Glomerular endothelial cell (primary cell): ENCODE measurements around the gene FBXO30. TPM values are rescaled to one million over a fixed set of nuclear protein-coding genes. Genes with fewer than 3 reads are reported as not detected.

Experiments used
- DNase-seq: peaks from one replicate; pipeline ENCODE4 v3.0.0-alpha.2; 2011; ENCODE audit warnings: low read depth, low spot score; ENCODE audit errors: extremely low read depth
- total RNA-seq: library from RNA; depleted of rRNA; stranded (reverse); fragments of >200 nt; gene quantifications from 2 replicates; pipeline ENCODE4 v1.2.3, GENCODE V29; 2015

FBXO30 gene
- total RNA-seq, 1 donor from 2014 or later: 8.0 TPM

DNA sequence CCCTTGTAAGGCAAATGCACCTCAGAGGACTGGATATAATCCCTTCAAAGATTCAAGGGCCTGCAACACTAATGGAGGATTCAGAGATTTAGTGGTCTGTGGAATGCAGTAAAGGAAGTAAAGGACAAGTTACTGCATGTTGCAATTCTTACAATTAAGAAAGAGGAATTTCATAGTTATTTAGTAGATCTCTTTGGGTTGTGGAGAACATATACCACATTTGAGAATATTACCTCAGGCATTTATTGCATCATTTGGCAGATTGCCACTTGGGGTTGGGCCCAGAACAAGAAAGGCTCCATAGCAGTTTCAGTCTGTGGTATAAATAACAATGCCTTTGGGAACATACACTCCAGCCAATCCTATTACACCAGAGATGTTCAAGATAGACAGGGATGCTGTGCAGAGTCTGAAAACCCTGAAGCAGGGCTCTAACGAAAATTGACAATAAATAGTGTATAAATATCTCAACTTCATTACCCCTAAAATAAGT lies 58.4 kb downstream of the FBXO30 start:
- DNase-seq: no peak

DNA sequence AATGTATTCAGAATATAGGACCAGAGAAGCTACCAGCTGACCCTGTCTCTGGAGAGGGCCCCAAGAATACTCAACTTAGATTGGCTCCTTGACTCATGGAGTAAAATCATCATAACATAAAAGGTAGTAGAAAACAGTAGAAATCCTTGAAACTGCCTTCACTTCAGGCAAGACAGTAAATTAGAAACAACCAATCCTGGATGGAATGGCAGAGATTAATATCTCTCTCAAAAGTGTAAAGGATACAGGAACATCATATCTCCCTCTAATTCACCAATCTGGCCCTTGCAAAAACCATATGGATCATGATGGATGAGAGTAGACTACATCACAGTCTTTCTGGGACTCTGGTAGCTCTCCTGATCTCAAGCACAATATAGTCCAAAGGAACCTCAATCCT lies 58.9 kb downstream of the FBXO30 start:
- no peak for DNase-seq

DNA sequence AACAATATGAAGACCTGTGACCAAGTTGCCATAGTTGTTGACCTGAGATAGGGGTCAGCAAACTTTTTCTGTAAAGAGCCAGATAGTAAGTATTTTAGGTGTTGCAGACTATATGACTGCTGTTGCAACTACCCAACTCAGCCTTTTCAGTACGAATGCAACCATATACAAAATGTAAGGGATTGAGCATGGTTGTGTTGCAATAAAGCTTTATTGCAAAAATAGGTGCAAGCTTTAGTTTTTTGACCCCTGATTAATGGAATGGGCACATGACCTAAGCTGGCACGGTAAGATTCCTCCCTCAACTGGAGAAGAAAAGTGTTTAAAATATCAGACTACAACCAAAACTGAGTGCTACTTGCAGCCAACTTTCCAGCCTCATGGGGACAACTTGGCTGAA lies 62.0 kb downstream of the FBXO30 start:
- no peak for DNase-seq

DNA sequence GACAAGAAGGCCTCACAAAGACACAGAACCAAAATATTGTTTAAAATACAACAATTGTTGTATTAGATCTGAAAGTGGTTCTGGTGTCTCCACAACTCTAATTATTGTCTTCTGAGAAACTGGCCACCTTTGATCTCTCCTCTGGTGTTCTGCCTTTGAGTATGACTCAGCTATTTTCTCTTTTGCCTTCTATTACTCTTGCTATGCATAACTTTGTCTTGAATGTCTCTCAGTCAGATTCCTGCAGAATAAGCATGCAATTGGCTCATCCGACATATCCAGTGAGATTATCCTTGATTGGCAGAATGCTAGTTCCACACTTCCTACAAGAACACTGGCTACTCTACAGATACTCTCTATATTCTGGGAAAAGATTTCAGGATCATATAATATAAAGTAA lies 65.0 kb downstream of the FBXO30 start:
- DNase-seq: no peak

DNA sequence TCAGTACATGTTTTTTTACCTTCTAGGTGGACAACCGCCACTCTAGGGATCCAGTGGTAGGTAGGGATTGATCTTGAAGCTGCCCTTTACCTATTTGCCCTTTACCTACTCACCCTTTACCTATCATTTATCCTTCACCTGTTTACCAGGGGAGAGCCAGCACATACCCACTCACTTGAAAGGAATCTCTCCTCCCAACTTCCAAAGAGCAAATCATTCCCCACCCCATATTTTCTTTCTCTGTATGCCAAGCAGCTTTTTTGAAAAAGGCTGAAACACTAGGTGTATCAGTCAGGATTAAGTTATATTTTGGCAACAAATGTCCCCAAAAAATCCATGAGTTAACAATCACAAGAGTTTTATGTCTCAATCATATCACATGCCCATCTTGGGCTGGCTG lies 68.7 kb downstream of the FBXO30 start:
- DNase-seq: no peak

DNA sequence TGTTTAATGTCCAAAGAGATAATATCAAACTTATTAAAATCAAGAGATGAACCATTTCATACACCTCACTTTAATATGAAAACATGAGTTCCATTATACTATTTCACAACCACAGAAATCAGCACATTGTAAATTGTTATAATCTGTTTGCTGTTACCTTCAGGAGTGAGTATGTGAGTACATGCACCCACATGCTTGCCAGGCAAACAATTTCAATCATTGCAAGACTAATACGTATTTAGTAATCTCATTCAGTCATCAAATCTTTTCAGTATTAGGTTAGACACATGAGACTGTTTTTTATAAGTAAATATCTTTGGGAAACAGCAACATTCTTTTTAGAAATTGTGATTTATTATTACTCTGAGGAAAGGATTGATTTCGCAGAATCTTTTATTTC lies 70.0 kb downstream of the FBXO30 start:
- DNase-seq: no peak

Other genes starting within 250 kb of the FBXO30 start
- 3.3 and 4.3 TPM in 2 replicates for gene EPM2A, start 79.3 kb downstream of the FBXO30 start, total RNA-seq
- 13.1 and 16.7 TPM in 2 replicates for gene SHPRH, start 149.6 kb upstream of the FBXO30 start, total RNA-seq
- gene GRM1, start 214.3 kb upstream of the FBXO30 start, total RNA-seq: 0.05 and 0.06 TPM in 2 replicates